Measurements from ENCODE around the gene PPM1E.
A peak's percentile ranks its signal among the peaks of the same experiment; 100 is the strongest.

The PPM1E gene

DNA sequence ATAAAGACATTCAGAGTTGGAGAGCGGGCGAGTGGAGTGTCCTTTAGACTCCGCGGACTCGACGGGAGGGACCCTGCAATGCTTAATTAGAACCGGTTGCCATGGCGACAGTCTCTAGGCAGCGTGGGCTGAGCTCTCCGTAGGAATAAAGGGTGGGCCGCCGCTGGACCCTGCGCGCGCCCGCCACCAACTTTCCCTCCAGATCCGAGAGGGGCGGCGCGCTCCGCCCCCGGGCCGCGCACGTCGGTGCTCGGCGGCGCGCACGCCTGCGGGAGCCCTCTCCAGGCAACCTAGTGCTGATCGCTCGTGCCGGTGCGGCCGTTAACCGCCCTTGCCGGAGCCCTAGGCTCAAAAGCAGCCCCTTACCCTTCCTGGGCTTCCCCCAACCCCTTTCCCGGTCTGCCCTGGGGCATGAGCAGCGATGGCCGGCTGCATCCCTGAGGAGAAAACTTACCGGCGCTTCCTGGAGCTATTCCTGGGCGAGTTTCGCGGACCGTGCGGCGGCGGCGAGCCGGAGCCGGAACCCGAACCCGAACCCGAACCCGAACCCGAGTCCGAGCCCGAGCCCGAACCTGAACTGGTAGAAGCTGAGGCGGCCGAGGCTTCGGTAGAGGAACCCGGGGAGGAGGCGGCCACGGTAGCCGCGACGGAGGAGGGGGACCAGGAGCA, at the start of gene PPM1E:
TSS of gene PPM1E (plus strand) at position 278 of the 669 bp plus-strand sequence.
- peak within 1 kb of the TSS; percentile 53 for H3K4me3 ChIP-seq (replicated peaks; ENCODE audit: low read depth, low read length)
- no peak for DNase-seq (ENCODE audit: extremely low read depth, low read depth)
- TF ChIP-seq, protein P1, sequence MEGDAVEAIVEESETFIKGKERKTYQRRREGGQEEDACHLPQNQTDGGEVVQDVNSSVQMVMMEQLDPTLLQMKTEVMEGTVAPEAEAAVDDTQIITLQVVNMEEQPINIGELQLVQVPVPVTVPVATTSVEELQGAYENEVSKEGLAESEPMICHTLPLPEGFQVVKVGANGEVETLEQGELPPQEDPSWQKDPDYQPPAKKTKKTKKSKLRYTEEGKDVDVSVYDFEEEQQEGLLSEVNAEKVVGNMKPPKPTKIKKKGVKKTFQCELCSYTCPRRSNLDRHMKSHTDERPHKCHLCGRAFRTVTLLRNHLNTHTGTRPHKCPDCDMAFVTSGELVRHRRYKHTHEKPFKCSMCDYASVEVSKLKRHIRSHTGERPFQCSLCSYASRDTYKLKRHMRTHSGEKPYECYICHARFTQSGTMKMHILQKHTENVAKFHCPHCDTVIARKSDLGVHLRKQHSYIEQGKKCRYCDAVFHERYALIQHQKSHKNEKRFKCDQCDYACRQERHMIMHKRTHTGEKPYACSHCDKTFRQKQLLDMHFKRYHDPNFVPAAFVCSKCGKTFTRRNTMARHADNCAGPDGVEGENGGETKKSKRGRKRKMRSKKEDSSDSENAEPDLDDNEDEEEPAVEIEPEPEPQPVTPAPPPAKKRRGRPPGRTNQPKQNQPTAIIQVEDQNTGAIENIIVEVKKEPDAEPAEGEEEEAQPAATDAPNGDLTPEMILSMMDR (IDR thresholded peaks at IDR 0.05; ENCODE audit: low read depth, low read length, missing control alignments): no peak

DNA sequence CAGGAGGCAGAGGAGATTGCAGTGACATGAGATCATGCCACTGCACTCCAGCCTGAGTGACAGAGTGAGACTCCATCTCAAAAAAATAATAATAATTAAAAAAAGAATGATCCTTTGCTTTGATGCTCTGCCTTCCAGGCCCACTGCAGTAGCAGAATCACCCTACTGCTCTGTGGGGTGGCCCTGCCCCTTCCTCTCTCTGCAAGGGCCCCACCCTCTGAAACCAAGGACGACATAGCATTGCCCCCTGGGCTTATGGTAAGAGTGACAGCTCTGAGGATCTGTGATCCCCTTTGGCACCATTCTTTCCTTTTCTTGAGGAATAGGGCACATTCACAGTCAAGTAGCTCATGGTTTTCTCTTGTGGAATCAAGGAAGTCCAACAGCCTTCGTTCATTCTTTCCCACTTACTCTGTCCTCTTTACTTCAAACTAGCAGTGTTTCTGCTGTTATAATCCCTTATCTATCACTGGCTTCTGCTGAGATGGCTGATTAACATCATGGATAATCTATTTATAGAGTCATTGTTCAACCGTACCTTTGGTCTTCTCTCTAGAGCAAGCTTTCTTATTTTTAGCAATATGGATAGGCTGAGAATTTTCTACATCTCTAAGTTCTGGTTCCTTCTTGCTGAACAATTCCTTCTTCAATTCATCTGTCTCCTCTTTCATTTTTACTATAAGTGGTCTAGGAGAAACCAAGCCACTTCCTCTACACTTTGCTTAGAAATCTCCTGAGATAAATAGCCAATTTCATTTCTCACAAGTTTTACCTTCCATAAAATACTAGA, 49.1 kb upstream of the PPM1E start:
- no peak overlapping the region for H3K4me3 ChIP-seq (replicated peaks; ENCODE audit: low read depth, low read length)
- no peak for DNase-seq (ENCODE audit: extremely low read depth, low read depth)
- TF ChIP-seq, protein P1 (IDR thresholded peaks at IDR 0.05; ENCODE audit: low read depth, low read length, missing control alignments): no peak

DNA sequence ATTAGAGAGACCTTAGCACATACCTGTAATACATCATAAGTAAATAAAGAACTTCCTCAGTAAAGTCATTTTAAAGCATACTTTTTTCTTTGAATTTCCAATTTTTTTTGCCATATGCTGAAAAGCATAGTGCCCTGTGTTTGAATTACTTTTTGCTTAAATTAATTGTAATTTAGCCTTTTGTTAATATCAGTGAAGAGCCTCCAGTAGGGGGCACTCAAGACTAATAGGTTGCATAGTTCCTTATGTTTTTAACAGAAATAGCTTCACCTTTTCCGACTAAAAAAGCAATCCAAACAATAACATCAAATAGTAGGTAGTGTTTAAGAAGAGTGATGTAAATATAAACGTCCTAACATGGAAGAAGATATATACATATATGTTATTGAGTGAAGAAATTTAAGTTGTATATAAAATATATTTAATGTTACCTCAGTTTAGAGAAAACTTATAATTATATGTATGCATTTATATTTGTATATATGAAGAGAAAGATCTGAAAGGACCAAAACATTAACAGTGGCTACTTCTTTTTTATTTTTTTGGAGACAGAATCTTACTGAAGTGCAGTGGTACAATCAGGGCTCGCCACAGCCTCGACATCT, 44.6 kb upstream of the PPM1E start:
- TF ChIP-seq, protein P1 (IDR thresholded peaks at IDR 0.05; ENCODE audit: low read depth, low read length, missing control alignments): peak; percentile 45
- peak; percentile 22 for DNase-seq (ENCODE audit: extremely low read depth, low read depth)
- no peak overlapping the region for H3K4me3 ChIP-seq (replicated peaks; ENCODE audit: low read depth, low read length)

DNA sequence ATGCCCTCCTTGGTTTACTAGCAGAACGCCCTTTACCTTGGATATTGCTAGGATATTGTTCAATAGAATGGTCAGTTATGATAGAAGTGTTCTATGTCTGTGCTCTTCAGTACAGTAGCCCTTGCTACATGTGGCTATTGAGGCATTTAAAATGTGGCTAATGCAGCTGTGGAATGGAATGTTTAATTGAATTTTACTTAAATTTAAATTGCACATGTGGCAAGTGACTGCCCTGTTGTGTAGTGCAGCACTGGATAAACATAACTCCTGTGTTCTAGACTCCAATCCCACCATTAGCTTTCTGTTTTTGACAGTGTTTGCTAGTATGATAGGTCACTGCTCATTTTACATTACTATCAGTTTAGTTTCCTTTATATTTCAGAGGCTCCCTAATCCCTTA, 33.4 kb upstream of the PPM1E start:
- no peak for DNase-seq (ENCODE audit: extremely low read depth, low read depth)
- no peak overlapping the region for H3K4me3 ChIP-seq (replicated peaks; ENCODE audit: low read depth, low read length)
- TF ChIP-seq, protein P1 (IDR thresholded peaks at IDR 0.05; ENCODE audit: low read depth, low read length, missing control alignments): no peak

DNA sequence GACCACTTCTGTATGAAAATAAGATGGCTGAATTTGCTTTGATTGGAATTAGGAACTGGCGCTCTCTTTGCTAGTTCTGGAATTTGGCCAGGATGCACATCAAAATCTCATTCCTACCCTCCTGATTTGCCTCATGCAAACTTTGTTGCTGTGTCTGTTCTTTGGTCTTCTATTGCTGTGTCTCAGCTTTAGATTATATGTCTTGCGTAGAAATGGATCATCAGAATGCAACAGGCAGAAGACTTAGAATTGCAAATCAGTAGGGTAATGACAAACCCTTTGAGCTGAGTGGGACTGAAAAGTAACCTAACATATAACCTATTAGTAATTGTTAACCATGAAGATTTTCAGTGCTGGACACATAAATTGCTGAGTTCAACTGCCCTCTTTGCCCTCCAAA, 33.0 kb upstream of the PPM1E start:
- TF ChIP-seq, protein P1 (IDR thresholded peaks at IDR 0.05; ENCODE audit: low read depth, low read length, missing control alignments): no peak
- no peak for DNase-seq (ENCODE audit: extremely low read depth, low read depth)
- H3K4me3 ChIP-seq (replicated peaks; ENCODE audit: low read depth, low read length): no peak overlapping the region

DNA sequence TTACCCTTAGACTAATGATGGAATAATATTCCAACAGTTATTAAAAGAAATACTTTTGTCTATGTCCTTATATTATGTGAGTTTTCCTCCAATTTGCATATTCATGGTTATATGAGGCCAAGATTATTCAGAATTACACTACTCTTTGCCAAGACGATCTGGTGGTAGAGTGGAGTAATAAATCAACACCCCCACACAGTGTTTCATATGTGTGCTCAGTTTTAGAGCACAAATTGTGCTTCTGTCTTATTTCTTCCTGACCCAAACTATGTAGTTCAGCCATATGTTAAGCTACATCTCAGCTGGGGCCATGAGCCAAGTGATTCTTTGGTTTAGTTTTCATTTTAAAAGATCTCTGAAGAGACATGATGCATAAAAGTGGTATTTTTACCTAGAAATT, 26.9 kb upstream of the PPM1E start:
- TF ChIP-seq, protein P1 (IDR thresholded peaks at IDR 0.05; ENCODE audit: low read depth, low read length, missing control alignments): no peak
- no peak for DNase-seq (ENCODE audit: extremely low read depth, low read depth)
- H3K4me3 ChIP-seq (replicated peaks; ENCODE audit: low read depth, low read length): no peak overlapping the region
